ENCODE results near the gene GSTM4. TPM values are rescaled to one million over a fixed set of nuclear protein-coding genes. Genes with fewer than 3 reads are reported as not detected.

Gene GSTM4
- total and polyA plus RNA-seq, 2 experiments from 2014 or later = 12.8 to 12.9 TPM

DNA sequence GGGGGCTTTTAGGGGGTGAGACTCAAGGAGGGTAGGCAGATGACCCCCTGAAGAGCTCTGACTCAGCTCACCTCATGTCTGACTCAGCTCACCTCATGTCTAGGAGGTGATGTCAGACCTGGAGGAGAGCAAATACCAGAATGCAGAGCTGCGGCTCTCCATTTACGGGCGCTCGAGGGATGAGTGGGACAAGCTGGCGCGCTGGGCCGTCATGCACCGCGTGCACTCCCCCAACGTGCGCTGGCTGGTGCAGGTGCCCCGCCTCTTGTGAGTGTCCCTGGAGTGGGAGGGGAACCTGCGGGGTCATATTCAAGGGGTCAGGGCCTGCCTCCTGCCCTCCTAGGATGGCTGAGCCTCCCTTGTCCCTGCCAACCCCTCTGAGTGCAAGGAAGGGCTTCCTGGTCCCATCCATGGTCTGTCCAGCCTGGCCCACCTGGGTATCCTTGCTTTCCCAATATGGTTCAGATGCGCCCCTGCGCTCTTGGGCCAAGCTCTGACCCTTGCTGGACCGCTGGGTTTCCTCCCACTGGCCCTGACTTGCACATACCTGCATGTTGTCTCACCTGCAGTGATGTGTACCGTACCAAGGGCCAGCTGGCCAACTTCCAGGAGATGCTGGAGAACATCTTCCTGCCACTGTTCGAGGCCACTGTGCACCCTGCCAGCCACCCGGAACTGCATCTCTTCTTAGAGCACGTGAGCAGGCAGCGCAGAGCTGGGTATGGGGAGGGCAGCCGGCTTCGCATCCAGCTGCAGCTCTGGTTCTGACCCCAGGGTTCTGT lies 27.2 kb upstream of the GSTM4 start:
- H3F3A ChIP-seq (replicated peaks; ENCODE audit: low read depth) = no peaks in the 10 kb centered on the region
- TF ChIP-seq ZNF114 (CRISPR knock-in tag; IDR thresholded peaks at IDR 0.05) = no peak
- TF ChIP-seq, protein P1, sequence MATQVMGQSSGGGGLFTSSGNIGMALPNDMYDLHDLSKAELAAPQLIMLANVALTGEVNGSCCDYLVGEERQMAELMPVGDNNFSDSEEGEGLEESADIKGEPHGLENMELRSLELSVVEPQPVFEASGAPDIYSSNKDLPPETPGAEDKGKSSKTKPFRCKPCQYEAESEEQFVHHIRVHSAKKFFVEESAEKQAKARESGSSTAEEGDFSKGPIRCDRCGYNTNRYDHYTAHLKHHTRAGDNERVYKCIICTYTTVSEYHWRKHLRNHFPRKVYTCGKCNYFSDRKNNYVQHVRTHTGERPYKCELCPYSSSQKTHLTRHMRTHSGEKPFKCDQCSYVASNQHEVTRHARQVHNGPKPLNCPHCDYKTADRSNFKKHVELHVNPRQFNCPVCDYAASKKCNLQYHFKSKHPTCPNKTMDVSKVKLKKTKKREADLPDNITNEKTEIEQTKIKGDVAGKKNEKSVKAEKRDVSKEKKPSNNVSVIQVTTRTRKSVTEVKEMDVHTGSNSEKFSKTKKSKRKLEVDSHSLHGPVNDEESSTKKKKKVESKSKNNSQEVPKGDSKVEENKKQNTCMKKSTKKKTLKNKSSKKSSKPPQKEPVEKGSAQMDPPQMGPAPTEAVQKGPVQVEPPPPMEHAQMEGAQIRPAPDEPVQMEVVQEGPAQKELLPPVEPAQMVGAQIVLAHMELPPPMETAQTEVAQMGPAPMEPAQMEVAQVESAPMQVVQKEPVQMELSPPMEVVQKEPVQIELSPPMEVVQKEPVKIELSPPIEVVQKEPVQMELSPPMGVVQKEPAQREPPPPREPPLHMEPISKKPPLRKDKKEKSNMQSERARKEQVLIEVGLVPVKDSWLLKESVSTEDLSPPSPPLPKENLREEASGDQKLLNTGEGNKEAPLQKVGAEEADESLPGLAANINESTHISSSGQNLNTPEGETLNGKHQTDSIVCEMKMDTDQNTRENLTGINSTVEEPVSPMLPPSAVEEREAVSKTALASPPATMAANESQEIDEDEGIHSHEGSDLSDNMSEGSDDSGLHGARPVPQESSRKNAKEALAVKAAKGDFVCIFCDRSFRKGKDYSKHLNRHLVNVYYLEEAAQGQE (IDR thresholded peaks at IDR 0.05; ENCODE audit: unreplicated experiment) = no peak
- no peak for TF ChIP-seq JUNB (IDR thresholded peaks at IDR 0.05; ENCODE audit: unreplicated experiment)
- TF ChIP-seq EZH2 (IDR thresholded peaks at IDR 0.05; ENCODE audit: low read depth, unreplicated experiment) = no peak
- TF ChIP-seq EZH2phosphoT487 (IDR thresholded peaks at IDR 0.05; ENCODE audit: unreplicated experiment) = no peak
- no peak for TF ChIP-seq STAT1 (IDR thresholded peaks at IDR 0.05; ENCODE audit: unreplicated experiment)
- TF ChIP-seq NANOG (IDR thresholded peaks at IDR 0.05; ENCODE audit: borderline replicate concordance) = no peak
- TF ChIP-seq, protein P2, sequence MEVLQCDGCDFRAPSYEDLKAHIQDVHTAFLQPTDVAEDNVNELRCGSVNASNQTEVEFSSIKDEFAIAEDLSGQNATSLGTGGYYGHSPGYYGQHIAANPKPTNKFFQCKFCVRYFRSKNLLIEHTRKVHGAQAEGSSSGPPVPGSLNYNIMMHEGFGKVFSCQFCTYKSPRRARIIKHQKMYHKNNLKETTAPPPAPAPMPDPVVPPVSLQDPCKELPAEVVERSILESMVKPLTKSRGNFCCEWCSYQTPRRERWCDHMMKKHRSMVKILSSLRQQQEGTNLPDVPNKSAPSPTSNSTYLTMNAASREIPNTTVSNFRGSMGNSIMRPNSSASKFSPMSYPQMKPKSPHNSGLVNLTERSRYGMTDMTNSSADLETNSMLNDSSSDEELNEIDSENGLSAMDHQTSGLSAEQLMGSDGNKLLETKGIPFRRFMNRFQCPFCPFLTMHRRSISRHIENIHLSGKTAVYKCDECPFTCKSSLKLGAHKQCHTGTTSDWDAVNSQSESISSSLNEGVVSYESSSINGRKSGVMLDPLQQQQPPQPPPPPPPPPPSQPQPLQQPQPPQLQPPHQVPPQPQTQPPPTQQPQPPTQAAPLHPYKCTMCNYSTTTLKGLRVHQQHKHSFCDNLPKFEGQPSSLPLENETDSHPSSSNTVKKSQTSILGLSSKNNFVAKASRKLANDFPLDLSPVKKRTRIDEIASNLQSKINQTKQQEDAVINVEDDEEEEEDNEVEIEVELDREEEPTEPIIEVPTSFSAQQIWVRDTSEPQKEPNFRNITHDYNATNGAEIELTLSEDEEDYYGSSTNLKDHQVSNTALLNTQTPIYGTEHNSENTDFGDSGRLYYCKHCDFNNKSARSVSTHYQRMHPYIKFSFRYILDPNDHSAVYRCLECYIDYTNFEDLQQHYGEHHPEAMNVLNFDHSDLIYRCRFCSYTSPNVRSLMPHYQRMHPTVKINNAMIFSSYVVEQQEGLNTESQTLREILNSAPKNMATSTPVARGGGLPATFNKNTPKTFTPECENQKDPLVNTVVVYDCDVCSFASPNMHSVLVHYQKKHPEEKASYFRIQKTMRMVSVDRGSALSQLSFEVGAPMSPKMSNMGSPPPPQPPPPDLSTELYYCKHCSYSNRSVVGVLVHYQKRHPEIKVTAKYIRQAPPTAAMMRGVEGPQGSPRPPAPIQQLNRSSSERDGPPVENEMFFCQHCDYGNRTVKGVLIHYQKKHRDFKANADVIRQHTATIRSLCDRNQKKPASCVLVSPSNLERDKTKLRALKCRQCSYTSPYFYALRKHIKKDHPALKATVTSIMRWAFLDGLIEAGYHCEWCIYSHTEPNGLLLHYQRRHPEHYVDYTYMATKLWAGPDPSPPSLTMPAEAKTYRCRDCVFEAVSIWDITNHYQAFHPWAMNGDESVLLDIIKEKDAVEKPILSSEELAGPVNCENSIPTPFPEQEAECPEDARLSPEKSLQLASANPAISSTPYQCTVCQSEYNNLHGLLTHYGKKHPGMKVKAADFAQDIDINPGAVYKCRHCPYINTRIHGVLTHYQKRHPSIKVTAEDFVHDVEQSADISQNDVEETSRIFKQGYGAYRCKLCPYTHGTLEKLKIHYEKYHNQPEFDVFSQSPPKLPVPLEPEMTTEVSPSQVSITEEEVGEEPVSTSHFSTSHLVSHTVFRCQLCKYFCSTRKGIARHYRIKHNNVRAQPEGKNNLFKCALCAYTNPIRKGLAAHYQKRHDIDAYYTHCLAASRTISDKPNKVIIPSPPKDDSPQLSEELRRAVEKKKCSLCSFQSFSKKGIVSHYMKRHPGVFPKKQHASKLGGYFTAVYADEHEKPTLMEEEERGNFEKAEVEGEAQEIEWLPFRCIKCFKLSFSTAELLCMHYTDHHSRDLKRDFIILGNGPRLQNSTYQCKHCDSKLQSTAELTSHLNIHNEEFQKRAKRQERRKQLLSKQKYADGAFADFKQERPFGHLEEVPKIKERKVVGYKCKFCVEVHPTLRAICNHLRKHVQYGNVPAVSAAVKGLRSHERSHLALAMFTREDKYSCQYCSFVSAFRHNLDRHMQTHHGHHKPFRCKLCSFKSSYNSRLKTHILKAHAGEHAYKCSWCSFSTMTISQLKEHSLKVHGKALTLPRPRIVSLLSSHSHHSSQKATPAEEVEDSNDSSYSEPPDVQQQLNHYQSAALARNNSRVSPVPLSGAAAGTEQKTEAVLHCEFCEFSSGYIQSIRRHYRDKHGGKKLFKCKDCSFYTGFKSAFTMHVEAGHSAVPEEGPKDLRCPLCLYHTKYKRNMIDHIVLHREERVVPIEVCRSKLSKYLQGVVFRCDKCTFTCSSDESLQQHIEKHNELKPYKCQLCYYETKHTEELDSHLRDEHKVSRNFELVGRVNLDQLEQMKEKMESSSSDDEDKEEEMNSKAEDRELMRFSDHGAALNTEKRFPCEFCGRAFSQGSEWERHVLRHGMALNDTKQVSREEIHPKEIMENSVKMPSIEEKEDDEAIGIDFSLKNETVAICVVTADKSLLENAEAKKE (CRISPR knock-in tag; IDR thresholded peaks at IDR 0.05) = no peak
- TF ChIP-seq, protein P3, sequence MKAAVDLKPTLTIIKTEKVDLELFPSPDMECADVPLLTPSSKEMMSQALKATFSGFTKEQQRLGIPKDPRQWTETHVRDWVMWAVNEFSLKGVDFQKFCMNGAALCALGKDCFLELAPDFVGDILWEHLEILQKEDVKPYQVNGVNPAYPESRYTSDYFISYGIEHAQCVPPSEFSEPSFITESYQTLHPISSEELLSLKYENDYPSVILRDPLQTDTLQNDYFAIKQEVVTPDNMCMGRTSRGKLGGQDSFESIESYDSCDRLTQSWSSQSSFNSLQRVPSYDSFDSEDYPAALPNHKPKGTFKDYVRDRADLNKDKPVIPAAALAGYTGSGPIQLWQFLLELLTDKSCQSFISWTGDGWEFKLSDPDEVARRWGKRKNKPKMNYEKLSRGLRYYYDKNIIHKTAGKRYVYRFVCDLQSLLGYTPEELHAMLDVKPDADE (IDR thresholded peaks at IDR 0.05) = no peak
- TF ChIP-seq, protein P4, sequence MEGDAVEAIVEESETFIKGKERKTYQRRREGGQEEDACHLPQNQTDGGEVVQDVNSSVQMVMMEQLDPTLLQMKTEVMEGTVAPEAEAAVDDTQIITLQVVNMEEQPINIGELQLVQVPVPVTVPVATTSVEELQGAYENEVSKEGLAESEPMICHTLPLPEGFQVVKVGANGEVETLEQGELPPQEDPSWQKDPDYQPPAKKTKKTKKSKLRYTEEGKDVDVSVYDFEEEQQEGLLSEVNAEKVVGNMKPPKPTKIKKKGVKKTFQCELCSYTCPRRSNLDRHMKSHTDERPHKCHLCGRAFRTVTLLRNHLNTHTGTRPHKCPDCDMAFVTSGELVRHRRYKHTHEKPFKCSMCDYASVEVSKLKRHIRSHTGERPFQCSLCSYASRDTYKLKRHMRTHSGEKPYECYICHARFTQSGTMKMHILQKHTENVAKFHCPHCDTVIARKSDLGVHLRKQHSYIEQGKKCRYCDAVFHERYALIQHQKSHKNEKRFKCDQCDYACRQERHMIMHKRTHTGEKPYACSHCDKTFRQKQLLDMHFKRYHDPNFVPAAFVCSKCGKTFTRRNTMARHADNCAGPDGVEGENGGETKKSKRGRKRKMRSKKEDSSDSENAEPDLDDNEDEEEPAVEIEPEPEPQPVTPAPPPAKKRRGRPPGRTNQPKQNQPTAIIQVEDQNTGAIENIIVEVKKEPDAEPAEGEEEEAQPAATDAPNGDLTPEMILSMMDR (conservative IDR thresholded peaks at IDR 0.05; ENCODE audit: low read depth in 2 of 2) = no peak
- no peak for TF ChIP-seq CREB1 (CRISPR knock-in tag; IDR thresholded peaks at IDR 0.05; ENCODE audit: low read depth)
- no peak for TF ChIP-seq POLR2AphosphoS5 (IDR thresholded peaks at IDR 0.05; ENCODE audit: low read depth)
- TF ChIP-seq ZNF331 (CRISPR knock-in tag; IDR thresholded peaks at IDR 0.05; ENCODE audit: low read depth) = no peak
- DNase-seq (ENCODE audit: low spot score) = no peak
- peaks cover 4% of the 10 kb centered on the region for H3K27me3 Mint-ChIP-seq (ENCODE audit: insufficient read depth, low read depth, poor library complexity)
- no peaks in the 10 kb centered on the region for H3K4me1 ChIP-seq (ENCODE audit: insufficient read depth)
- H3K4me3 Mint-ChIP-seq = no peak overlapping the region
- no peaks in the 10 kb centered on the region for H3K9me2 ChIP-seq (ENCODE audit: insufficient read depth)
- peaks cover under 1% of the 10 kb centered on the region; the same call in 1 of the 2 replicates for H3K79me2 ChIP-seq (replicated peaks; ENCODE audit: insufficient read depth)
- no peak overlapping the region for H3K27ac ChIP-seq (ENCODE audit: low read depth)
- H3K36me3 Mint-ChIP-seq (ENCODE audit: low read depth) = peaks cover 27% of the 10 kb centered on the region
- H3K36me3 ChIP-seq (ENCODE audit: insufficient read depth) = peaks cover 4% of the 10 kb centered on the region; the same call in 1 of the 2 replicates
- no peaks in the 10 kb centered on the region for H4K20me1 ChIP-seq (replicated peaks; ENCODE audit: insufficient read depth)
- H3K9me3 Mint-ChIP-seq = no peaks in the 10 kb centered on the region
- no peak overlapping the region for H2AFZ ChIP-seq
- no peak overlapping the region for H3K27ac Mint-ChIP-seq
- no peaks in the 10 kb centered on the region for H3K27me3 ChIP-seq (ENCODE audit: insufficient read depth)
- peaks cover 11% of the 10 kb centered on the region for H3K4me1 Mint-ChIP-seq
- no peak overlapping the region for H3K4me2 ChIP-seq
- ATAC-seq = no peak
- H3K4me3 ChIP-seq = no peak overlapping the region
